ENCODE results near the gene TEAD1.

The TEAD1 gene

DNA sequence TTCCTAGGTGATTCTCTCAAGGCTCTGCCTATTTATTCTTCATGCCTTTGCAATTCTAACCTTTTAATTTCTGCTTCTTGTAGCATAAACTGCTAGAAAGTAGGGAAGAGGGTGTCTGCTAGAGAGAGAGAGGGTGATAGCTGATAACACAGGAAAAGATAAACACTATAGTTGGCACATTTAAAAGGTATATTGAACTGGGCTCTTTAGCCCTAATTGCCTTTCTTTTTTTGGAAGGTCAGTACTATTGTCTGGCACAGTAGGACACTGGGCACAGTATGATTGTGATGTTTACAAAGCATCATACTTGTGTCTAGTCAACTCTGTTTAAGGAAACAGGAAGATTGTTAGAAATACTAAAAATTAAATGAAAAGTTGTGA is 33.3 kb downstream of the TEAD1 start:
- DNase-seq (ENCODE audit: low spot score): no peak

DNA sequence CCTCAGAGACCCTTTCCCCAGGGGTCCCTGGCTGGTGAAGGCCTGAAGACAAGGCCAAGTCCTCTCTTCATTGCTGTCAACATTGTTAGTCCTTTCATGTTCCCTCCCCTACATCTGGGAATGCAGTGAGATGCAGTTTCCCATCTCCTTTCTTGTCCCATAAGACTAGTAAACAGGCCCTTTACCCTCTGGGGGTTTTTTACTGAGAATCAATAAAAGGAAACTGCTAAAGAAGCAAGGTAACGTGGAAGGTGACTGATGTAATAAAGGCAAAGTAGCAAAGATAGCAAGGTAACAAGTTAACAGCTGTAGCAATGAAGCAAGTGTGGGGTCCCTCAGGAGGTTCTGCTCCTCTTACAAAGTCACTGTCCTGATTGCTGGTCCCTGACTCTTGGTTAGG is 37.3 kb downstream of the TEAD1 start:
- DNase-seq (ENCODE audit: low spot score): no peak

DNA sequence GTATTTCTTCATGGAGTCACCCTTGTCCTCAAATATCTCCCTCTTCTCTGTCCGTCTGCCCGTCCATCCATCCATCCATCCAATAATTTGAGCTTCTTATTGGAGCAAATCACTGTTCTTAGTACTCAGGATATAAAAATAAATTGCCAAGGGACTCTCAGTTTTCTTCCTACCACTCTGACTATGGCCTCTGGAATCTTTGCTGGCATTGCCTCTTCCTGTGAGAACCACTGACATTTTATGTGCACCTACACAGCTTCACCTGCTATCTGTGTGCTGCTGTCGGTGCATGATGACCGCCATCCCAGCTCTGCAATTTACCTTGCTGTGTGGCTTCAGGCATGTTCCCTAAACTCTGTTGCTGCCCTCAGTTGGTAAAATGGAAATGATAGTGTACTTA is 37.9 kb downstream of the TEAD1 start:
- no peak for DNase-seq (ENCODE audit: low spot score)

DNA sequence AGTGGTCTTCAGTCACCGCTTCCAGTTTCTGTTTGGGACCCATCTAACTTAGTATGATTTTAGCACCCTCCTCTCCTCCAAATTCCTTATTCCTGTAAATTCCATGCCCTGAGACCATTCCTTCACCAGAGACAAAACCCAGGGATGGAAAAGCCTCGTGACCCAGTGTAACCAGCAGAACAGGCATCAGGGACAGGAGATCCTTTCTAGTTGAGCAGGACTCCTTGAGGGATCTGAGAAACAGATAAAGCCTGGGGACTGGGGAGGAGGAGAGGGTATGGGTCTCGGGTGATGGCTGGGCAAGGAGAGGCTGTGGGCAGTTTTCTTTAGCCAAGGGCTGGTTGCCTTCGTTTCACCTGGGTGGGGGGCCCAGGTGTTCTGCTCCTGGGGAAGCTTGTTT is 40.9 kb downstream of the TEAD1 start:
- DNase-seq (ENCODE audit: low spot score): no peak

DNA sequence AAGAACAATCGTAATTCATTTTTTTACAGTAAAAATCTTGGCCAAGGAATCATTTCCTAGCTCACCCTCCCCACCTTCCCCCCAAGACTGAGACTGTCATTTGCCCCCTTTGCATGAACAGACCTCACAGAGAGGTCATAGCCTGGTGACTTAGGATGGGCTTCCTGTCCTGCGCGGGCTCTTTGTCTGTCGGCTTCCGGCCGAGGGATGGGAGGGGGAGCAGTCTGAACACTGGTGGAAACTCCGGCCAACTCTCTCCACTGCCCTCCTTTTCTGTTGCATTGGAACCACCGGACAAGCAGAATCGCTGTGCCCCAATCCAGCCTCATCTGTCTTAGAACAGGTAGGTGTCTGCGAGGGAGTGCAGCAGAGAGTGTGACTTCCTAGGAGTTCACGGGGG is 41.7 kb downstream of the TEAD1 start:
- DNase-seq (ENCODE audit: low spot score): no peak

DNA sequence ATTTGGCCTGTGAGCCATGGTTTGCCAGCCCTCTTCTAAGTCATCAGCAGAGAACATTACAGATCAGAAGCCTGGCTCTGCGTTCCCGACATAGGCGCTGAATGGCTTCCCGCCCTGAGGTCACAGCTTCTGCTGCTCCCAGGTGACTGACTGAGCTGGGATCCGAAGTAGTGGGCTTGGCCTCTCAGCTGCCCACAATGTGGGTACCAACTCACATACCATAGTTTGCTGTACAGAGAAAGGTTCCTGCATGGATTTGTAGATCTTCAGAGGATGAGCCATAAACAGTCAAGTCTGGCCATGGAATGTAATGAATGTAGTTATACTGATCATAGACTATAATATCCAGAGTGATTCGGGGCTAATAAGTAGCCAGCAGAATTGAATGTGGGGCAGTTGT is 42.6 kb downstream of the TEAD1 start:
- DNase-seq (ENCODE audit: low spot score): no peak

DNA sequence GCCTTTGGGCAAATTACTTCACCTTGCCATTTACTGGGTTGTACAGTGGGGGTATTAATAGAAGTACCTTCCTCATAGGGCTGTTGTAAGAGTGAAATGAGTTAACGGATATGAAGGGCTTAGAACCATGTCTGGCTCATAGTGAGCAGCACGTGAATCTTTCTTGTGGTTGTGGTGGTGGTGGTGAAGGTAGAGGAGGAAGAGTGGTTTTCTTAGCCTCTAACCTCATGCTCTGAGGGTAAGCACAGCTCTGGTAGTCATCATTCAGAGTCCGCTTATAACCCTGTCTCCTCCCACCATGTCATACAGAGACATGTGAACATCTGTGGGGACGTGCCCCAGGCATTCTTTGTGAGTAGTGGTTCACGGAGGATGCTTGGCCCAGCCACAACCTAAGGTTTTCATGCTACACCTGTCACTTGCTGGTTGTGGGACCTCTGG is 43.6 kb downstream of the TEAD1 start:
- DNase-seq (ENCODE audit: low spot score): peak; percentile 17

DNA sequence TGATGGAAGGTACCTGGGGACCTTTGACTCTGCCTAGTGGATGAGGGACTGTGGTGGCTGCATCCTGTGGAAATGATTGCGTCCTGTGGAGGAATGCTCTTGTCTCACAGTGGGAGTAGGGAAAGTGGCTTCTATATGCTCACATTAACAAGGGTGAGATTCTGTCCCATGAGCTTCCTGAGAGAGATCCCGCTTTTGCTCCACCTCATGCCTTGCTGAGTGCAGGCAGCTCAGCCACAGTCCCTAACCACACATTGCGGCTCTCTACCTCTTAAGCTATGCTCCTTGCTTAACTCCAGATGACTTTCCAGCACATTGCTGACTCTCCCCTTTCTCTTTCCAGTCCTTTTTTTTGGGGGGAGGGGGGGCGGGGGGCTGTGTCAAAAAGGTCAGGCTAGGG is 45.0 kb downstream of the TEAD1 start:
- no peak for DNase-seq (ENCODE audit: low spot score)

DNA sequence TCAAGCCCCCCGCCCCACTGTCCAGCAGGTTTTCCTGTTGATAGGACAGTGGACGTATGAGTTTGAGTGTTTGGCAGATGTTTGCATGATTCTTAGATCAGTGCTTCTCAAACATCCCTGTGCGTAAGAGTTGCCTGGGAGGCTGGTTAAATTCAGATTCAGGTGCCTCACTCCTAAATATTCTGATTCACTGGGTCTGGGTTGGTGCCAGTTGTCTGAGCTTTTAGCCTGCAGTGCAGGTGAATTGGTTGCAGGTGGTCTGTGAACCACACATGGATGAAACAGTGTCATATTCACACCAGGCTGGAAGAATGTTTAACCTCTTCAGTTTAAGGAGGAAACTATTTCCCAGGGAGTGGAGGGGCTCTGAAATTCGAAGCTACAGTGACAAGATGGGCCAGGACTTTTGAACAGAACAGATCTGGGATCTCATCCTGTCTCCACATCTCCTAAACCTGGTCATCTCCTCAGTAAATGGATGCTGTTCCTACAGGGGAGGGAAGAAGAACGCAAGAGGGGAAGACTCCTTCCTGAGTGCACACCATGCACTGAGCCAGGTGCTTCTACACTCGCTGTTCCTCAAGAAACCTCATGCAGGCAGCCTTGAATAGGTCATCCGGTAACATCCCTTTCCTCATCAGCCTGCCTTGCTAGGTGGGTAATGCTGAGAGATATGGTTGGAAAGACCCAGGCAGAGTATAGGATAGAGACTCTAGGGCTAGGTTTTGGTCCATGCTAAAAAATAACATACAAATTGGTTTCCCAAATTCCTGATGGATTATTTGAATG is 47.8 kb downstream of the TEAD1 start:
- DNase-seq (ENCODE audit: low spot score): no peak

DNA sequence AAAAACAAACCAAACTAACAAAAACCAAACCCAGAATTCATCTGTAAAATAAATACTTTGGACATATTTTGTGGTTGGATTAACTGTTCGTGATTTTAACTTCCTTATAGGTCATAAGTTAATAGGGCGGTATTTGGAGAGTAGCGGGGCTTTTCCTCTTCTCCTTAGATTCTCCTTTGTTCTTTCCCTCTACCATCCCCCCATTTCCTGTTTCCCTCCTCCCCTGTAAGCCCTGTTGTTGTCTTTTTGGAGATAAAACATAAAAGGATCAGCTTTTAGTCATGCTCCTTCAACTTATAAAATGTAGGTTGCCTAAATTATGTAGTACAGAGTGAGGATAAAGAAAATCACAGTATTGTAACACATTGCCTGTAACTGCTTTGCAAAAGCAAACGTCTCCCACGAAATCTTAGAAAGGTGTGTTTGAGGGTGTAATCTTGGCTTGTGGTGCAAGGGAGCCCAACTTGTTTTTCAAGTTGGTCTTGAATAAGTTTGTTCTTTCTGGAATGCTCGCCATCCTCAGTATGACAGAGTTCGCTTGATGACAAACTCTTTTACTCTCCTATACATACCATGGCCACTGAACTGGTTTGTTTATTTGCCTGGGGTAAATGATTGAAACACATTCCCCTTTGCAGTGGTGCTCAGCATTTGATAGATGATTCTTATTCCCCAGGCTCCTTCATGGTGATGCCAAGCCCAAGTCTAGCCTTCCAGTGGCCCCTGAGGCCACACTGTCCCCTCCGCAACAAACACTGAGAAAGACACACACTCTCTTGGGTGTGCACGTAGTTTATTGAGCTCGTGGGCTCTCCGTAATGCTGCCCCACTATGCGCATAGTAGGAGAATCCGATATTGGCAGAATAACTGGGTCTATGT is 49.4 kb downstream of the TEAD1 start:
- no peak for DNase-seq (ENCODE audit: low spot score)

DNA sequence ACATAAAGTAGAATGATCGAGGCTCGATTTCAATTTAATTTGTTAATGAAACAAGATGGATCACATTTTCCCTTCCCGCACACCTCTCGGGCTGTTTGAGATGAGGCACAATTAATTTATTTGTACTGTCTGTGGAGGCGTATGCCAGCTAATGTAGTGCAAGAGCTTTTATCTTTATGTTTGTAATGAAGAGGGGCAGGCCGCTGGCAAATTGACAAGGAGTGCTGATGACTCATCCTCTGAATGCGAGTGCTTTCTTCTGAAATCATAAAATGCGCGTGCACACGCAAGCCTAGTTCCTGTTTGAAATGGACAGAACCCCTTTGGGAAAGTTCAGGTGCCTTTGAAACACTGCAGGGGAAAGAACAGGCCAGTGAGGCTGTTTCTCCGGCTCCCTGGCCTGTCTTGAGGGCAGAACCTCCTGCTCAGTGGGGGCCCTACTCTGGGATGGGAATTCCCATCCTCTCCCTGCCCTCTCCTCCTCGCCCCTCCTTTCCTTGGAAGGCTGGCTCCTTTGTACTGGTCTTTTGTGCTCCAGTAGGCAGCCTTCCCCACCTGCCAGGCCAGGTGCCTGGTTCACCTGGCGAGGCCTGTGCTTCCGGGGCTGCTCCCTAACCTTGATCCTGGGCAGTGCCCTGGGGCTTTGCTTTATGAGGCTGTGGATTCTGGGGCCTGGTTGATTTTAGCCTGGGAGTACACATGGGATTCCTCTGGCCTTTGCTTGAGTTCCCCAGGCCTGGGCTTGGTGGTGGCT is 50.3 kb downstream of the TEAD1 start:
- no peak for DNase-seq (ENCODE audit: low spot score)

DNA sequence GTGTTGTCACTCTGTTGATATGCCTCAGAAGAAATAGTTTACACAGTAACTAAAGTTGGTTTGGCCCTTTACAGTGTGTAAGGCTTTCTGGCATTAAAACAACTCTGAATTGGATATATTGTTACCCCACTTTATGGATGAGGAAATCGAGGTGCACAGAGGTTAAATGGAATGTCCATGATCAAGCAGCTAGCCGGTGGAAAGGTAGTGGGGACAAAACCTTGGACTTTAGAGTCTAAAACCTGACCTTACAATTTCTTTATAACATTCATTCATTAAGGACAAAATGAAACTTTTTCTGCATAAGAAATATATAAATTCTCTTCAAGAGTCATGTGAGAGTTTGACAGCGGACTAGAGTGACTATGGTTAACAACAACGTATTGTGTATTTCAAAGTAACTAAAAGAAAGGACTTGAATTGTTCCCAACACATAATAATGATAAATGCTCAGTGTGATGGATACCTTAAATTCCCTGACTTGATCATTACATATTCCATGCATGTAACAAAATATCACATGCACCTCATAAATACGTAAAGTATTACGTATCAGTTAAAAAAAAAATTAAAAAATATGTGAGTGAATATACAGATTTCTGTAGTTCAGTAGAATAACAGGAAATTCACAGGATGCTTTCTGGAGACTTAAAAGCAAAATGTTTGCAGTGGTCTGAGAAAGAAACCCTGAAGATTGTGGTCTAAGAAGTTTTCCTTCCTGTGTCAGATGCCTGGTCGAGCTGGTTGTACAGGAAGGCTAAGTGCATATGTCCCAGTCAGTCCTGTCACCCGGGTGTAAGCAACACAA is 51.0 kb downstream of the TEAD1 start:
- DNase-seq (ENCODE audit: low spot score): no peak

DNA sequence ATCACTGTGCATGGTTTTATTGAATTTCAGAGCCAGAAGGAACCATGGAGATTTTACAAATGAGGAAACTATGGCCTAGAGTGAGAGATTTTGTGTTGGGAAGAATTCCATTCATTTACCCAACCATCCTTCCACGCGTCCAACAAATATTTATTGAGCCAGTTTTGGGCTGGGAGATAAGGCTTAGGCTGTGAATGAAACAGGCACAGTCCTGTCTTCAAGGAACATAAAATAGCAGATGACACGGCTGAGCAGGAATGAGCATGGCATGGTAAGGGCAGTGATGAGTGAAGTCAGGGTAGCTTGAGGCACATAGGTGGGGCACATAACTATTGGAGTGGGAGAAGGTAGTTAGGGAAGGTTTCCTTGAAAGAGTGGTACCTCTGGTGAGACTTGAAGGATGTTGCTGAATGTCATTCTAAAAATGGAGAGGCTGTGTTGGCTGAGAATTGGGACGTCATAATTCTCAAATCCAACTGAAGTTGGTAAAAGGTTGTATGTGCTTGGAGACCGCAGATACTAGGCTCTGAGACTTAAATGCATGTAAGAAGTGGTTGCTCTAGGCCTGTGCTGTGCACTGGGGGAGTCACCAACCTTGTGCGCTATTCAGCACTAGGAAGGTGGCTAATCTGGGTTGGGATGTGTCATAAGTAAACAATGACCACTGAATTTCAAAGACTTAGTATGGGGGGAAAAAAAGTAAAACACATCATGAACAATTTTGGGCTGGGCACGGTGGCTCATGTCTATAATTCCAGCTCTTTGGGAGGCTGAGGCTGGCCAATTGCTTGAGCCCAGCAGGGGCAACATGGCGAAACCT is 51.9 kb downstream of the TEAD1 start:
- no peak for DNase-seq (ENCODE audit: low spot score)

DNA sequence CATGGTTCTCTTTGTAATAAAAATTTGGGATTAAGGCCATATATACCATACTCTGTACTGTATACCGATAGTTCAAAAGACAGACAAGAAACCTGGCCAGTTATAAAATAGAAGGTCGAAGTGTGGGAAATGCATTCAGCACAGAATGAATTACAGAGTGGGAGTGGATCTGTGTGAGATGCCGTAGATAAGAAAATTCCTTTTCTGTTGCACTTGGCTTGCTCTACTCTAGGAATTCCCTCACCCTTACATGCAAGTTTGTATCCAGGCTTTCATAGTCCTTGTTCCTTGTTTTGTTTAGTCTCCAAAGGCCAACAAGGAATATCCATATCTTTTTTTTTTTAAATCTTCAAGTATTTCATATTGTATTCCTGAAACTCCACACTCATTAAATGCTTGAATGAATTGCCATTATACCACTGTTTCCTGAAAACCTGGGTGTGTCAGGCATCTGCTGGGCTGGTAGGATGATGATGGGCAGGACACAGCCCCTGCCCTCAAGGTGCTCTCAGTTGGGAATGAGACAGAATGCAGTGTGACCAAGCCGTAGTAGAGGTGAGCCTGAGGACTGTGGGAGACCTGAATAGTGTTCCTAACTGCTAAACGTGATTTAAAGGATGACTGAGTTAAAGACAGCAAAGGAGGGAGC is 53.5 kb downstream of the TEAD1 start:
- DNase-seq (ENCODE audit: low spot score): no peak

DNA sequence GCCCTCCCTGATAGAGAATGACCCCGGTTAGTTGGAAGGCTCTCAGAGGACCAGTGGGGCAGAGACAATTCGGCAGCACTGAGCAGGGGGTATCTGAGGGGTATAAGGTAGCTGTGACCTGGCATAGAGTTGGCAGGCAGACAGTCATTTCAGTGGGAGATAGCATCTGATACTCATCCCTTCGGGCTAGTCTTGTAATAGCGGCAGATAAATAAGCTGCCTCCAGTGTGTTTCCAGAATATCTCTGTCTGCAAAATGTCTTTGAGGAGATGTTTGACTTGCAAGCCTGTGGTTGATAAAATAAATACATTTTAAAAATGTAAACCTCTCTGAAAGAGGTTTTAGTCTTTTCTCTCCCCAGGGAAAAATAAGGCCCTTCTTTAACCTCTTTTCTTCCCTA is 54.2 kb downstream of the TEAD1 start:
- no peak for DNase-seq (ENCODE audit: low spot score)

DNA sequence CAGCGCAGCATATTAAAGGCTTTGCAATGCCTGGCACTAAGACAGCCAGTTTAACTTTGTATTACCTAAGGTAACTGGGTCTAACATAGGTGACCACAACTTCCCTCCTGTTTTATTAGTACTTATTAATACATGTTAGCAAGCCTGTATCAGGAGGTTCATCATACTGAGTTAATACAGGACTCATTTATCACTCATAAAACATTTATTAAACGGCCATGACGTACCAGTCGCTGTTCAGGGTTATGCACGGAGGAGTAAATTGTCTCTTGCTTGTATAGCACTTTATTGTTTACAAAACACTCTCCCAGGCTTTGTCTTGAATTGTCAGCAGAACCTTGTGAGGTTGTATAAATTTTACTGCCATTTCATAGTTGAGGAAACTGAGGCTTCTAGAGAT is 55.7 kb downstream of the TEAD1 start:
- no peak for DNase-seq (ENCODE audit: low spot score)

DNA sequence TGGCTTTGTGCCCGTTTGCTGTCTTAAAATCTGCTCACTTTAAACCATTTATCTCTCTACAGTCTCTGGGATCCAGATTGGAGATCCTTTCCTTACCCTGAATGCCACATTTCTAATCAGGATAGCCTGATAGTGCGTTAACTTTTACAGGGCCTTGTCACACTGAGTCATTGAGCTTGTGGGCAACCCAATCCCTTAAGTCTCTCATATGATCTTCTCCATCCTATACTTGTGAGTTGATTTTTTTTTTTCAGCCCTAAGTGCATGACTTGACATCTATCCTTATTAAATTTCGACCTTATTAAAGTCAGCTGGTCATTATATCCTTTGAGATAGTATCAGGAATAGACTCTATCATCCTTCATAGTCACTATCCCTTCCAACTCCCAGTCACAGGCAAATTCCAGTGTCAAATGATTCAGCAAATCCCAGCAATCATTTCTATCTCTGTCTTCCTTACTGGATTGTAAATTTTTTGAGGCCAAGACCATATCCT is 57.7 kb downstream of the TEAD1 start:
- DNase-seq (ENCODE audit: low spot score): no peak

DNA sequence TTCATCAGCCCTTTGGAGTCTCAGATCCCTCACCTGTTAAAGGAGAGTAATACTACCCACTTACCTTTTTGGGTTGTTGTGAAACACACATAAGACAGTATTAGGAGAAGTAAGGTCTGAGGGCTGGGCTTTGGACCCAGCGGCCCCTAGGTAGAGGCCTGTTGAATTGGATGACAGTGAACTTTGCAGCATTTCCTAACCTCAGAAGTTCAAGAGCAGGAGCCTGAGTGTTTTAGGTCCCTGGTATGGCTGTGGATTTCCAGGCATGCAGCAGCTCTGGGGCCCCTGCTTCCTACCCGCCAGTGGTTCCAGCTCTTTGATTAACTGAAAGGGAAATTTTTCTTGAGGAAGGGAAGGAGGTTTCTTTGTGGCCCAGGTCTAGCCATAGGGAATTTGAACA is 58.9 kb downstream of the TEAD1 start:
- no peak for DNase-seq (ENCODE audit: low spot score)

DNA sequence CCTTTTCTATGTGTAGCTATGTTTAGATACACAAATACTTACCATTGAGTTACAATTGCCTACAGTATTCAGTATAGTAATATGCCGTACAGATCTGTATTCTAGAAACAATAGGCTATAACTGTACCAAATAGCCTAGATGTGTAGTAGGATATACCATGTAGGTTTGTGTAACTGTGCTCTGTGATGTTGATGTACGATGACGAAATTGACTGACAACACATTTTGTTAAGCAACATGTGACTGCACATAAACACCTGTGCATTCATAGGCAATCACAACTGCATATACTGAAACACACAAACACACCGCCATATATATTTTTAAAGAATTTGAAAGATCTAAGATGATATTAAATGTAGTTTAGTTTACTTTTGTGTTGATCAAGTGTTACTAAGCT is 60.4 kb downstream of the TEAD1 start:
- no peak for DNase-seq (ENCODE audit: low spot score)

DNA sequence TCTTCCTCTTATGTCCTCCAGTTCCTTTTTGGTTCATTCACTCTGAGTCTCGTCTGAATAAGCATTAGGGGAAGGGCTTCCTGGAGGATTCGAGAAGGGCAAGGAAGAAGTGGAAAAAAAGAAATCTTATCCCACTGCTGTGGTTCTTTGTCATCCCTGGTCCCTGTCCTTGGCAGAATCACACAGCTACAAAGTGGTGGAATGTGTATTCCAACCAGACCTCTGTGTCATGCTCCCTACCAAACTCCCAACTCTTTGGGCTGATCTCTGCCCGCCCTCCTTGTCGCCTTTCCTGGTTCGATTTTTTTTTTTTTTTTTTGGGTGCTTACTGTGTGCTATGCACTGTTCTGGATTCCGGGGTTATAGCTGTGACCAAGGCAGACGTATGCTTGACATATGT is 61.0 kb downstream of the TEAD1 start:
- DNase-seq (ENCODE audit: low spot score): no peak

Data from NAMALWA (cell line).